ENCODE data around the gene PLN.

DNA sequence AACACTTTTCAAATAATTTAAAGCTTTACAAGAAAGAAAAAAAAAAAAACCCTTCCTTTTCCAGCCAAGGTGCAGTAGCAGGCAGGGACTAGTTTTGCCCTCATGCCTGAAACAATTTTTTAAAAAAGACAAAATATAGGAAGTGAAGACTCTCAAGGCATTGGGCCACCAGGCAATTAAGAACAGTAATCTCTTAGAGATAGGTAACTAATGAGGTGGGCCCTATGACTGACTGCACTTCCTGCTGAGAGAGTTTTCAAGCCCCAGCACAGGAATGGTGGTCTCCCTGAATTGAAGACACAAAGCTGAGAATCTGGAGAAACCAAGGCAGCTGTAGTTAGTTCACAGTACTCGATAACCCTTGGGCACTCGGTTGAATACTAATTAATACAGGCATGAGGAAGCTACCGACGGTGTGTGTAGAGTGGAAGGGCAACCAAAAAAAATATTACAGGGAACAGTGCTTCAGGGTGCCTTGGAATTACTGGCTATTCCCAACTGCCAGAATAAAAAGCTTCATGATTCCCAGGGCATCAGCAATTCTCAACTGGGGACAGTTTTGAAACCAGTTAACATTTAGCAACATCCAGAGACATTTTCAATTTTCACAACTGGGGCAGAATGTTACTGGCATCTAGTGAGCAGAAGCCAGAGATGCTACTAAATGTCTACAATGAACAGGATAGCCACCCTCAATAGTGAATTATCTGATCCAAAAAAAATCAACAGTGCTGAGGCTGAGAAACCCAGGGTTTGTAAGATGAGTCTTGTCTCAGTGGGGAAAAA, 36.0 kb upstream of the PLN start:
- TF ChIP-seq, protein P1, sequence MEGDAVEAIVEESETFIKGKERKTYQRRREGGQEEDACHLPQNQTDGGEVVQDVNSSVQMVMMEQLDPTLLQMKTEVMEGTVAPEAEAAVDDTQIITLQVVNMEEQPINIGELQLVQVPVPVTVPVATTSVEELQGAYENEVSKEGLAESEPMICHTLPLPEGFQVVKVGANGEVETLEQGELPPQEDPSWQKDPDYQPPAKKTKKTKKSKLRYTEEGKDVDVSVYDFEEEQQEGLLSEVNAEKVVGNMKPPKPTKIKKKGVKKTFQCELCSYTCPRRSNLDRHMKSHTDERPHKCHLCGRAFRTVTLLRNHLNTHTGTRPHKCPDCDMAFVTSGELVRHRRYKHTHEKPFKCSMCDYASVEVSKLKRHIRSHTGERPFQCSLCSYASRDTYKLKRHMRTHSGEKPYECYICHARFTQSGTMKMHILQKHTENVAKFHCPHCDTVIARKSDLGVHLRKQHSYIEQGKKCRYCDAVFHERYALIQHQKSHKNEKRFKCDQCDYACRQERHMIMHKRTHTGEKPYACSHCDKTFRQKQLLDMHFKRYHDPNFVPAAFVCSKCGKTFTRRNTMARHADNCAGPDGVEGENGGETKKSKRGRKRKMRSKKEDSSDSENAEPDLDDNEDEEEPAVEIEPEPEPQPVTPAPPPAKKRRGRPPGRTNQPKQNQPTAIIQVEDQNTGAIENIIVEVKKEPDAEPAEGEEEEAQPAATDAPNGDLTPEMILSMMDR (IDR thresholded peaks at IDR 0.05), result no peak
- TF ChIP-seq SP1 (CRISPR knock-in tag; conservative IDR thresholded peaks at IDR 0.05) (no peak), ELF4 (CRISPR knock-in tag; IDR thresholded peaks at IDR 0.05; ENCODE audit: low read depth) (no peak), GTF2I (CRISPR knock-in tag; conservative IDR thresholded peaks at IDR 0.05) (no peak), CREB1 (CRISPR knock-in tag; IDR thresholded peaks at IDR 0.05) (no peak), JAZF1 (CRISPR knock-in tag; IDR thresholded peaks at IDR 0.05) (no peak), FOXJ3 (CRISPR knock-in tag; IDR thresholded peaks at IDR 0.05; ENCODE audit: borderline replicate concordance) (no peak), ZNF138 (CRISPR knock-in tag; conservative IDR thresholded peaks at IDR 0.05) (no peak)
- TF ChIP-seq, protein P2, sequence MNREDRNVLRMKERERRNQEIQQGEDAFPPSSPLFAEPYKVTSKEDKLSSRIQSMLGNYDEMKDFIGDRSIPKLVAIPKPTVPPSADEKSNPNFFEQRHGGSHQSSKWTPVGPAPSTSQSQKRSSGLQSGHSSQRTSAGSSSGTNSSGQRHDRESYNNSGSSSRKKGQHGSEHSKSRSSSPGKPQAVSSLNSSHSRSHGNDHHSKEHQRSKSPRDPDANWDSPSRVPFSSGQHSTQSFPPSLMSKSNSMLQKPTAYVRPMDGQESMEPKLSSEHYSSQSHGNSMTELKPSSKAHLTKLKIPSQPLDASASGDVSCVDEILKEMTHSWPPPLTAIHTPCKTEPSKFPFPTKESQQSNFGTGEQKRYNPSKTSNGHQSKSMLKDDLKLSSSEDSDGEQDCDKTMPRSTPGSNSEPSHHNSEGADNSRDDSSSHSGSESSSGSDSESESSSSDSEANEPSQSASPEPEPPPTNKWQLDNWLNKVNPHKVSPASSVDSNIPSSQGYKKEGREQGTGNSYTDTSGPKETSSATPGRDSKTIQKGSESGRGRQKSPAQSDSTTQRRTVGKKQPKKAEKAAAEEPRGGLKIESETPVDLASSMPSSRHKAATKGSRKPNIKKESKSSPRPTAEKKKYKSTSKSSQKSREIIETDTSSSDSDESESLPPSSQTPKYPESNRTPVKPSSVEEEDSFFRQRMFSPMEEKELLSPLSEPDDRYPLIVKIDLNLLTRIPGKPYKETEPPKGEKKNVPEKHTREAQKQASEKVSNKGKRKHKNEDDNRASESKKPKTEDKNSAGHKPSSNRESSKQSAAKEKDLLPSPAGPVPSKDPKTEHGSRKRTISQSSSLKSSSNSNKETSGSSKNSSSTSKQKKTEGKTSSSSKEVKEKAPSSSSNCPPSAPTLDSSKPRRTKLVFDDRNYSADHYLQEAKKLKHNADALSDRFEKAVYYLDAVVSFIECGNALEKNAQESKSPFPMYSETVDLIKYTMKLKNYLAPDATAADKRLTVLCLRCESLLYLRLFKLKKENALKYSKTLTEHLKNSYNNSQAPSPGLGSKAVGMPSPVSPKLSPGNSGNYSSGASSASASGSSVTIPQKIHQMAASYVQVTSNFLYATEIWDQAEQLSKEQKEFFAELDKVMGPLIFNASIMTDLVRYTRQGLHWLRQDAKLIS (CRISPR knock-in tag; IDR thresholded peaks at IDR 0.05; ENCODE audit: borderline replicate concordance), result no peak
- TF ChIP-seq, protein P3, sequence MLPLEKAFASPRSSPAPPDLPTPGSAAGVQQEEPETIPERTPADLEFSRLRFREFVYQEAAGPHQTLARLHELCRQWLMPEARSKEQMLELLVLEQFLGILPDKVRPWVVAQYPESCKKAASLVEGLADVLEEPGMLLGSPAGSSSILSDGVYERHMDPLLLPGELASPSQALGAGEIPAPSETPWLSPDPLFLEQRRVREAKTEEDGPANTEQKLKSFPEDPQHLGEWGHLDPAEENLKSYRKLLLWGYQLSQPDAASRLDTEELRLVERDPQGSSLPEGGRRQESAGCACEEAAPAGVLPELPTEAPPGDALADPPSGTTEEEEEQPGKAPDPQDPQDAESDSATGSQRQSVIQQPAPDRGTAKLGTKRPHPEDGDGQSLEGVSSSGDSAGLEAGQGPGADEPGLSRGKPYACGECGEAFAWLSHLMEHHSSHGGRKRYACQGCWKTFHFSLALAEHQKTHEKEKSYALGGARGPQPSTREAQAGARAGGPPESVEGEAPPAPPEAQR (CRISPR knock-in tag; IDR thresholded peaks at IDR 0.05), result no peak

Data from WTC11 (cell line).